GM19099 (cell line): Measurements from ENCODE around the gene ACOT8.
A peak's percentile ranks its signal among the peaks of the same experiment; 100 is the strongest.

Experiments
- POLR2A ChIP-seq: IDR thresholded peaks from 3 replicates; pipeline ENCODE4 v1.6.1; 2011; ENCODE audit warnings: low read depth; ENCODE audit not compliant: insufficient read length; ENCODE audit errors: extremely low read depth

The ACOT8 gene

GRCh38 chr20:45827712-45828111 lies 29.5 kb downstream of the ACOT8 start:
- TF ChIP-seq POLR2A: no peak

- no peak for TF ChIP-seq POLR2A
Observed at GRCh38 chr20:45827030-45827652, 30.1 kb downstream of the ACOT8 start, which contains the start of gene TNNC2. Gene TNNC2 (minus strand): TSS chr20:45827312. CDS start chr20:45827248, 64 bp downstream.

GRCh38 chr20:45826381-45827019 lies 30.7 kb downstream of the ACOT8 start:
- TF ChIP-seq POLR2A: no peak

- no peak for TF ChIP-seq POLR2A
Observed at GRCh38 chr20:45823949-45824835, 33.0 kb downstream of the ACOT8 start.

- TF ChIP-seq POLR2A: no peak
Observed at GRCh38 chr20:45822857-45823256, 34.3 kb downstream of the ACOT8 start.

- no peak for TF ChIP-seq POLR2A
Observed at GRCh38 chr20:45821947-45822346, 35.2 kb downstream of the ACOT8 start.

- no peak for TF ChIP-seq POLR2A
Observed at GRCh38 chr20:45819466-45819865, 37.7 kb downstream of the ACOT8 start.

GRCh38 chr20:45818239-45818638 lies 39.0 kb downstream of the ACOT8 start:
- TF ChIP-seq POLR2A: no peak

- TF ChIP-seq POLR2A: no peak
Observed at GRCh38 chr20:45817376-45818194, 39.6 kb downstream of the ACOT8 start.

GRCh38 chr20:45816951-45817350 lies 40.2 kb downstream of the ACOT8 start:
- TF ChIP-seq POLR2A: no peak

- TF ChIP-seq POLR2A: no peak
Observed at GRCh38 chr20:45814314-45814713, 42.9 kb downstream of the ACOT8 start.

- no peak for TF ChIP-seq POLR2A
Observed at GRCh38 chr20:45813489-45813888, 43.7 kb downstream of the ACOT8 start.

- TF ChIP-seq POLR2A: no peak
Observed at GRCh38 chr20:45813006-45813340, 44.2 kb downstream of the ACOT8 start.

- peak; percentile 70 for TF ChIP-seq POLR2A
Observed at GRCh38 chr20:45812157-45813005, 44.8 kb downstream of the ACOT8 start, which contains the start of gene UBE2C. Gene UBE2C (plus strand): TSS chr20:45812644. CDS start chr20:45812696, 52 bp downstream.
